ENCODE measurements around the gene S1PR5. TPM values are rescaled to one million over a fixed set of nuclear protein-coding genes. Genes with fewer than 3 reads are reported as not detected.

Gene S1PR5
- total RNA-seq, 1 experiment from 2014 or later: 0.57 TPM

DNA sequence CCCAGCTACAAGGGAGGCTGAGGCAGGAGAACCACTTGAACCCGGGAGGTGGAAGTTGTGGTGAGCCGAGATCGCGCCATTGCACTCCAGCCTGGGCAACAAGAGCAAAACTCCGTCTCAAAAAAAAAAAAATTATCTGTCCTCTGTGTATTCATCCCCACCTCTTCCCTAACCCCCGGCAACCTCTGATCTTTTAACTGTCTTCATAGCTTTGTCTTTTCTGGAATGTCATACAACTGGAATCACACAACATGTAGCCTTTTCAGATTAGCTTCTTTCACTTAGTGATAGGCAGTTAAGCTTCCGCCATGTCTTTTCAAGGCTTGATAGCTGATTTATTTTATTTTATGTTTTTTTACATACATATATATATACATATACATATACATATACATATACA is 8.4 kb upstream of the S1PR5 start:
- Mint-ChIP-seq H3K4me1 (ENCODE audit: low read depth, unreplicated experiment) (no peaks in the 10 kb centered on the region), H3K27ac (ENCODE audit: unreplicated experiment) (no peak overlapping the region), H3K36me3 (ENCODE audit: insufficient read depth, unreplicated experiment) (peaks cover 4% of the 10 kb centered on the region), H3K27me3 (ENCODE audit: insufficient read depth, unreplicated experiment) (no peaks in the 10 kb centered on the region), H3K4me3 (ENCODE audit: unreplicated experiment) (no peak overlapping the region), H3K9me3 (ENCODE audit: unreplicated experiment) (no peaks in the 10 kb centered on the region)
- no TSS peak for BruUV-seq (replicated peaks)
- no peak for TF ChIP-seq CTCF (IDR thresholded peaks at IDR 0.05; ENCODE audit: insufficient read depth in 1 of 2, low read depth in 1 of 2, low read length in 1 of 2, severe bottlenecking in 1 of 2, unreplicated experiment in 1 of 2)
- H3K27me3 ChIP-seq (replicated peaks; ENCODE audit: control insufficient read depth, insufficient read depth, low read length): no peaks in the 10 kb centered on the region
- ChIA-PET POLR2A (no interaction called here), CTCF (interaction anchor here (0.5 kb wide), 1 partner anchor 21 kb away, joined by 4 read pairs; no protein-coding TSS in a partner anchor)
- no peaks in the 10 kb centered on the region for H3K4me1 ChIP-seq
- intact Hi-C loops (cut with micrococcal nuclease; ENCODE audit: unreplicated experiment): no loop called here
- H3K4me3 ChIP-seq (ENCODE audit: low read depth, low read length): no peak overlapping the region
- DNase-seq: peak in 1 of 2 experiments; percentile 55
- no peaks in the 10 kb centered on the region for H3K36me3 ChIP-seq (ENCODE audit: control insufficient read depth, insufficient read depth, low read length)
- no peaks in the 10 kb centered on the region for H3K9me3 ChIP-seq

- no TSS peak for BruUV-seq (replicated peaks)
- POLR2A ChIA-PET: no interaction called here
These were observed 5.9 kb upstream of the S1PR5 start for GRCh38 chr19:10523135-10523636.

DNA sequence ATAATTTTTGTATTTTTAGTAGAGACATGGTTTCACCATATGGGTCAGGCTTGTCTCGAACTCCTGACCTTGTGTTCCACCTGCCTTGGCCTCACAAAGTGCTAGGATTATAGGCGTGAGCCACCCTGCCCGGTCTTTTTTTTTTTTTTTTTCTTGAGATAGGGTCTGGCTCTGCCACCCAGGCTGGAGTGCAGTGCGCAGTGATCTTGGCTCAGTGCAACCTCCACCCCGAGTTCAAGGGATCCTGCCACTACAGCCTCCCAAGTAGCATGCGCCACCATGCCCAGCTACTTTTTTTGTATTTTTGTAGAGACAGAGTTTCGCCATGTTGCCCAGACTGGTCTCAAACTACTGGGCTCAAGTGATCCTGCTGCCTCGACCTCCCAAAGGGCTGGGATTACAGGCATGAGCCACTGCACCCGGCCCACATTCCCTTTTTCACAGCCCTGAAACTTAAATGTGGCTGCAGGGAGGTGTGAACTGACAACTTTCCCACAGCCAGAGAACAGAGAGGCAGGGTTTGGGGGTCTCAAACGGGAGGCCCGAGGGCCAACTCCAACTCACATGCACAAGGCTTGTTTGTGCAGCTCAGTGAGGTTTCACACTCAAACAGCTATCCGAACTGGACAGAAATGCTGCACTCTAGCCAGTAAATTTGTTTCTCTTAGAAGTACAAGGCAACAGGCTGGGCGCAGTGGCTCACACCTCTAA is 4.4 kb upstream of the S1PR5 start:
- Histone ChIP-seq H3K4me1 (peaks cover 7% of the 10 kb centered on the region; the same call in 1 of the 2 replicates), H3K4me3 (ENCODE audit: low read depth, low read length) (no peak overlapping the region), H3K9me3 (no peaks in the 10 kb centered on the region), H3K36me3 (ENCODE audit: control insufficient read depth, insufficient read depth, low read length) (no peaks in the 10 kb centered on the region), H3K27me3 (replicated peaks; ENCODE audit: control insufficient read depth, insufficient read depth, low read length) (no peaks in the 10 kb centered on the region)
- H3K36me3 Mint-ChIP-seq (ENCODE audit: insufficient read depth, unreplicated experiment): peaks cover 4% of the 10 kb centered on the region
- no peak for DNase-seq
- H3K4me1 Mint-ChIP-seq (ENCODE audit: low read depth, unreplicated experiment): peaks cover 8% of the 10 kb centered on the region
- H3K27me3 Mint-ChIP-seq (ENCODE audit: insufficient read depth, unreplicated experiment): peaks cover 5% of the 10 kb centered on the region
- H3K9me3 Mint-ChIP-seq (ENCODE audit: unreplicated experiment): no peaks in the 10 kb centered on the region
- no peak overlapping the region for H3K4me3 Mint-ChIP-seq (ENCODE audit: unreplicated experiment)
- intact Hi-C loops (cut with micrococcal nuclease; ENCODE audit: unreplicated experiment): no loop called here
- BruUV-seq (replicated peaks): no TSS peak
- no peak for TF ChIP-seq CTCF (IDR thresholded peaks at IDR 0.05; ENCODE audit: insufficient read depth in 1 of 2, low read depth in 1 of 2, low read length in 1 of 2, severe bottlenecking in 1 of 2, unreplicated experiment in 1 of 2)
- POLR2A ChIA-PET: no interaction called here
- CTCF ChIA-PET: no interaction called here
- no peak overlapping the region for H3K27ac Mint-ChIP-seq (ENCODE audit: unreplicated experiment)

More at GRCh38 chr19:10523135-10523636, 5.9 kb upstream of the S1PR5 start:
- Mint-ChIP-seq H3K4me1 (ENCODE audit: low read depth, unreplicated experiment) (peaks cover 5% of the 10 kb centered on the region), H3K27me3 (ENCODE audit: insufficient read depth, unreplicated experiment) (peaks cover 5% of the 10 kb centered on the region), H3K36me3 (ENCODE audit: insufficient read depth, unreplicated experiment) (peaks cover 4% of the 10 kb centered on the region), H3K9me3 (ENCODE audit: unreplicated experiment) (no peaks in the 10 kb centered on the region), H3K27ac (ENCODE audit: unreplicated experiment) (no peak overlapping the region), H3K4me3 (ENCODE audit: unreplicated experiment) (no peak overlapping the region)
- Histone ChIP-seq H3K4me1 (peaks cover 5% of the 10 kb centered on the region; the same call in 1 of the 2 replicates), H3K9me3 (no peaks in the 10 kb centered on the region), H3K27me3 (replicated peaks; ENCODE audit: control insufficient read depth, insufficient read depth, low read length) (no peaks in the 10 kb centered on the region), H3K4me3 (ENCODE audit: low read depth, low read length) (no peak overlapping the region), H3K36me3 (ENCODE audit: control insufficient read depth, insufficient read depth, low read length) (no peaks in the 10 kb centered on the region)
- TF ChIP-seq CTCF (IDR thresholded peaks at IDR 0.05; ENCODE audit: insufficient read depth in 1 of 2, low read depth in 1 of 2, low read length in 1 of 2, severe bottlenecking in 1 of 2, unreplicated experiment in 1 of 2): no peak
- no peak for DNase-seq
- CTCF ChIA-PET: interaction anchor here (0.7 kb wide), 3 partner anchors 13 to 419 kb away, joined by 3 to 7 read pairs (median 6); no protein-coding TSS in a partner anchor
- intact Hi-C loops (cut with micrococcal nuclease; ENCODE audit: unreplicated experiment): no loop called here

Measured in Caco-2 (cell line).